A549 (cell line): ENCODE results near the gene TPM4. TPM values are rescaled to one million over a fixed set of nuclear protein-coding genes. Genes with fewer than 3 reads are reported as not detected.
"Not testable (repeated sequence)": the region's sequence is repeated elsewhere in the genome, so short reads cannot be mapped to it uniquely, and the experiment has no call there.

Experiments
- ATAC-seq, 2 experiments: fragments of 200-7000 bp in 1 of 2; fragments of >200 bp in 1 of 2; cut with Nextera tagmentation in 1 of 2; cut with Tn5 transposase in 1 of 2; 3 replicates each; pipeline versions ENCODE4 v1.8.0 to v1.9.1; 2018 to 2020; ENCODE audit warnings: mild to moderate bottlenecking in 1 of 2, moderate library complexity in 1 of 2
- CTCF ChIA-PET: fragments of 300-600 bp; sonication (Branson Sonifier 250); formaldehyde crosslinking; extraction: SDS; loops from one replicate; lab custom pipeline; 2021; ENCODE audit warnings: antibody characterized with exemption, inconsistent platforms; lab: Yijun Ruan, JAX
- POLR2A ChIA-PET: fragments of 350-600 bp; formaldehyde crosslinking; extraction: SDS; loops from one replicate; lab custom pipeline; 2021; ENCODE audit warnings: antibody characterized with exemption, inconsistent platforms; lab: Yijun Ruan, JAX
- DNase-seq, 2 experiments: peaks; one replicate each; pipeline versions ENCODE4 v3.0.0 to v3.0.0-alpha.2; 2011 to 2016; ENCODE audit warnings: low read depth in 1 of 2, low spot score in 1 of 2
- FAIRE-seq: peaks from 2 replicates; lab custom pipeline; 2011; peaks lifted over from hg19 to GRCh38; lab: Jason Lieb, UNC
- H3K27ac ChIP-seq, 2 experiments: fragments of >200 bp; sonication (Bioruptor Twin); formaldehyde crosslinking; 3 replicates each; pipeline ENCODE4 v1.5.1; 2016 to 2017
- H3K4me1 ChIP-seq: fragments of >200 bp; sonication (Bioruptor Twin); formaldehyde crosslinking; 3 replicates; pipeline ENCODE4 v1.6.1; 2016
- H3K4me2 ChIP-seq: fragments of >200 bp; sonication (Bioruptor Twin); formaldehyde crosslinking; 3 replicates; pipeline ENCODE4 v1.6.1; 2016
- H3K4me3 ChIP-seq: fragments of >200 bp; sonication (Bioruptor Twin); formaldehyde crosslinking; 3 replicates; pipeline ENCODE4 v1.5.1; 2016
- H3K9me3 ChIP-seq: fragments of >200 bp; sonication (Bioruptor Twin); formaldehyde crosslinking; 3 replicates; pipeline ENCODE4 v1.6.1; 2016
- CHD4 ChIP-seq: fragments of 200-600 bp; sonication (generic); IDR thresholded peaks from 2 replicates; pipeline ENCODE4 v1.6.1; 2016; ENCODE audit warnings: antibody characterized with exemption, mild to moderate bottlenecking, borderline replicate concordance
- EHMT2 ChIP-seq: fragments of 200-600 bp; sonication (generic); IDR thresholded peaks from 2 replicates; pipeline ENCODE4 v1.6.1; 2016; ENCODE audit warnings: antibody characterized with exemption, low read depth, mild to moderate bottlenecking, moderate library complexity
- EP300 ChIP-seq, 2 experiments: fragments of >200 bp; sonication (Bioruptor Twin); formaldehyde crosslinking; IDR thresholded peaks; 2 replicates in 1 of 2; 3 replicates in 1 of 2; pipeline ENCODE4 v1.6.1; 2016 to 2017
- ESRRA ChIP-seq: fragments of 150-350 bp; IDR thresholded peaks from 2 replicates; pipeline ENCODE4 v1.6.1; 2014; ENCODE audit warnings: mild to moderate bottlenecking, low read length, borderline replicate concordance
- FOSL2 ChIP-seq, 2 experiments: fragments of 450-650 bp in 1 of 2; fragments of >200 bp in 1 of 2; sonication (Bioruptor Twin) in 1 of 2; formaldehyde crosslinking; IDR thresholded peaks; 2 replicates each; pipeline versions ENCODE4 v1.5.0 to v1.6.1; 2016 to 2020; ENCODE audit warnings: mild to moderate bottlenecking in 1 of 2, moderate library complexity in 1 of 2
- GATA3 ChIP-seq: IDR thresholded peaks from 2 replicates; pipeline ENCODE4 v1.6.1; 2012; ENCODE audit warnings: borderline replicate concordance
- HES2 ChIP-seq: fragments of >200 bp; sonication (Bioruptor Twin); formaldehyde crosslinking; IDR thresholded peaks from 2 replicates; pipeline ENCODE4 v1.6.1; 2016
- HEYL ChIP-seq: fragments of 250-450 bp; sonication (Bioruptor Pico); IDR thresholded peaks from 2 replicates; pipeline ENCODE4 v1.8.0; 2021; ENCODE audit warnings: mild to moderate bottlenecking, moderate library complexity
- JUN ChIP-seq, 2 experiments: fragments of >200 bp; sonication (Bioruptor Twin); formaldehyde crosslinking; IDR thresholded peaks; 2 replicates in 1 of 2; 3 replicates in 1 of 2; pipeline ENCODE4 v1.6.1; 2016 to 2017
- KDM5A ChIP-seq: fragments of 200-600 bp; sonication (generic); IDR thresholded peaks from 2 replicates; pipeline ENCODE4 v1.6.1; 2016; ENCODE audit warnings: antibody characterized with exemption, mild to moderate bottlenecking
- MAFK ChIP-seq: fragments of 450-650 bp; IDR thresholded peaks from 2 replicates; pipeline ENCODE4 v1.6.1; 2014; ENCODE audit not compliant: partially characterized antibody
- MAZ ChIP-seq: fragments of 150-350 bp; IDR thresholded peaks from 2 replicates; pipeline ENCODE4 v1.6.1; 2014; ENCODE audit warnings: antibody characterized with exemption, low read depth, low read length, borderline replicate concordance
- MYC ChIP-seq: IDR thresholded peaks from 2 replicates; pipeline ENCODE4 v1.6.1; 2012; ENCODE audit warnings: mild to moderate bottlenecking, inconsistent platforms, low read length, improper control_type of control experiment, borderline replicate concordance
- NPAS2 ChIP-seq: fragments of 250-450 bp; sonication (Bioruptor Pico); IDR thresholded peaks from 2 replicates; pipeline ENCODE4 v1.8.0; 2022; ENCODE audit warnings: mild to moderate bottlenecking, moderate library complexity, borderline replicate concordance
- POLR2A ChIP-seq: IDR thresholded peaks from 2 replicates; pipeline ENCODE4 v1.6.1; 2012; ENCODE audit warnings: mild to moderate bottlenecking, low read length
- RCOR1 ChIP-seq: fragments of 150-350 bp; IDR thresholded peaks from 2 replicates; pipeline ENCODE4 v1.6.1; 2014; ENCODE audit warnings: antibody characterized with exemption, low read length, low read depth
- RFX5 ChIP-seq: fragments of 450-650 bp; IDR thresholded peaks from 2 replicates; pipeline ENCODE4 v1.7.1; 2014; ENCODE audit warnings: antibody characterized with exemption, mild to moderate bottlenecking, moderate library complexity
- SMC3 ChIP-seq: fragments of >200 bp; sonication (Bioruptor Twin); formaldehyde crosslinking; IDR thresholded peaks from 3 replicates; pipeline ENCODE4 v1.6.1; 2018; ENCODE audit warnings: inconsistent platforms
- TP53 ChIP-seq: fragments of 250-450 bp; sonication (Bioruptor Pico); IDR thresholded peaks from 2 replicates; pipeline ENCODE4 v1.5.0; 2021; ENCODE audit warnings: mild to moderate bottlenecking, moderate library complexity
- ZSCAN20 ChIP-seq: fragments of 250-450 bp; sonication (Bioruptor Pico); IDR thresholded peaks from 2 replicates; pipeline ENCODE4 v1.8.0; 2022; ENCODE audit warnings: mild to moderate bottlenecking, moderate library complexity
- WGBS: methylation state at CpG from one replicate; pipeline ENCODE4 v1.1.6; 2017; ENCODE audit errors: missing lambda C conversion rate; 5-methylcytosine and 5-hydroxymethylcytosine counted together
- polyA minus RNA-seq: library from RNA; depleted of rRNA, polyadenylated mRNA; stranded (reverse); fragments of >200 nt; gene quantifications from 2 replicates; pipeline ENCODE4 v1.2.3, GENCODE V29; 2011; rRNA and poly(A)+ RNA removed
- polyA plus RNA-seq, 4 experiments: library from polyadenylated mRNA; depleted of rRNA in 3 of 4; stranded (reverse); fragments of >200 nt; fragmentation: RNase III in 1 of 4; extraction: RNeasy Plus Mini Kit Qiagen cat#74134 plus additional on column Dnase treatment in 1 of 4; gene quantifications; 2 replicates in 3 of 4; 3 replicates in 1 of 4; pipeline ENCODE4 v1.2.3, GENCODE V29; 2011 to 2017
- TF ChIP-seq, protein P1 (sequence below): IDR thresholded peaks from 2 replicates; pipeline ENCODE4 v1.6.1; 2012
- TF ChIP-seq, protein P2 (sequence below): IDR thresholded peaks from 2 replicates; pipeline ENCODE4 v1.6.1; 2012; ENCODE audit warnings: low read depth, borderline replicate concordance

The TPM4 gene
- 474 and 777 TPM in 2 replicates for polyA plus RNA-seq (2011; rRNA removed)
- polyA plus RNA-seq (2012; cell fraction: cytosol; rRNA removed) = 359 and 388 TPM in 2 replicates
- 163 and 197 TPM in 2 replicates for polyA plus RNA-seq (2012; cell fraction: nucleus; rRNA removed)
- polyA plus RNA-seq (2017; fragmentation: RNase III; extraction: RNeasy Plus Mini Kit Qiagen cat#74134 plus additional on column Dnase treatment) = 610 to 921 TPM (median 860 TPM) in 3 replicates
- 186 and 201 TPM in 2 replicates for polyA minus RNA-seq

DNA sequence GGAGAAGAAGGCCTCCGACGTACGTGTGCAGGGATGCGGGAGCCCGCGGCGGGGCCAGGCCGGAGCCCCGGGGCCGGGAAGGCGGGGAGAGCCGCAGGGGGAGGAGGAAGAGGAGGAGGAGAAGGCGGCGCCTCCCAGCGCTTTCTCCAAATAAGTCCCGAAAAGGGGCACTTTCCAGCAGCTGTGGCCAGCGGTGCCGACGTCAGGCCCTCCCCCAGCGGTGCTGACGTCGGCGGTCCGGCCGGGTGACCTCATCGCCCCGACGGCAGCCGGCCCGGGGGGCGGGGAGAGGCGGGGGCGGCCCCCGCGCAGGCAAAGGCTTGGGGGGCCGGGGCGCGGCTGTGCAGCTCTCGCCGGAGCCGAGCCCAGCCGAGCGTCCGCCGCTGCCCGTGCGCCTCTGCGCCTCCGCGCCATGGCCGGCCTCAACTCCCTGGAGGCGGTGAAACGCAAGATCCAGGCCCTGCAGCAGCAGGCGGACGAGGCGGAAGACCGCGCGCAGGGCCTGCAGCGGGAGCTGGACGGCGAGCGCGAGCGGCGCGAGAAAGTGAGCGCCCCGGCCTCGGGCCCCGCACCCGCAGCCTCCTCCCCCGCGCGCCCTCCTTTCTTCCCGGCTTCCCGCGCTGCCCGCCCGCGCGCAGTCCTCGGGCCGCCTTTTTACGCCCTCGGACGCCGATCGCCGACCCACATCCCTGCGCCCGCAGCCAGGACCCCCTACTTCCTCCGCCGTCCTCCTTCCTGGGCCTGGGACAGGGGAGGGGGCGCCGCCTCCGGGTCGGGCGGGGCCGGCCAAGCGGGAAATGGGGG lies at the start of gene TPM4:
TPM4 (plus strand) TSS at position 342 of the 804 bp plus-strand sequence; CDS start at position 413, 71 bp downstream.
- Histone ChIP-seq H3K4me1 (peaks cover 44% of the 10 kb centered on the region), H3K4me3 (peak within 1 kb of the TSS; percentile 99), H3K27ac (peak within 1 kb of the TSS; percentile 100), H3K4me2 (peak within 1 kb of the TSS; percentile 99), H3K9me3 (no peaks in the 10 kb centered on the region)
- FAIRE-seq (no peak), DNase-seq (peak; percentile 65 to 93), ATAC-seq (peak; percentile 78 to 87)
- ChIA-PET POLR2A (interaction anchor here (0.6 to 1.1 kb wide), 7 partner anchors 10 to 718 kb away, joined by 3 to 6 read pairs (median 3); partner anchors contain the start of gene FAM32A), CTCF (interaction anchor here (0.8 to 6.9 kb wide), 9 partner anchors 10 to 109 kb away, joined by 3 to 36 read pairs (median 4); partner anchors contain the start of genes FAM32A and RAB8A)
- 3% methylated on average over 13 of the region's 101 CpGs for WGBS
- TF ChIP-seq NPAS2 (no peak), CHD4 (no peak), HES2 (no peak), EP300 (IDR thresholded peaks at IDR 0.05) (0 out of 5 replicates have a peak, but pooled peaks of 1 of the 2 experiments have one; percentile 14), JUN (IDR thresholded peaks at IDR 0.05) (peak in 1 of 2 experiments; percentile 78; a peak in 4 of 5 replicates), POLR2A (peak; percentile 52), MAFK (peak; percentile 19), FOSL2 (IDR thresholded peaks at IDR 0.05) (no peak), FOSL2 (CRISPR knock-in tag; IDR thresholded peaks at IDR 0.05) (peak; percentile 60; the same call in 1 of the 2 replicates), EHMT2 (no peak), MAZ (0 out of 2 replicates have a peak, but pooled peaks have one; percentile 60), GATA3 (peak; percentile 41; the same call in 1 of the 2 replicates), RCOR1 (no peak)
- TF ChIP-seq, protein P1, sequence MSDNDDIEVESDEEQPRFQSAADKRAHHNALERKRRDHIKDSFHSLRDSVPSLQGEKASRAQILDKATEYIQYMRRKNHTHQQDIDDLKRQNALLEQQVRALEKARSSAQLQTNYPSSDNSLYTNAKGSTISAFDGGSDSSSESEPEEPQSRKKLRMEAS = peak; percentile 20; the same call in 1 of the 2 replicates

- H3K4me3 ChIP-seq = no peak overlapping the region
- DNase-seq = no peak
- H3K27ac ChIP-seq = no peak overlapping the region
- no peak for TF ChIP-seq SMC3
- TF ChIP-seq MYC = no peak
- TF ChIP-seq HEYL = no peak
- TF ChIP-seq, protein P2, sequence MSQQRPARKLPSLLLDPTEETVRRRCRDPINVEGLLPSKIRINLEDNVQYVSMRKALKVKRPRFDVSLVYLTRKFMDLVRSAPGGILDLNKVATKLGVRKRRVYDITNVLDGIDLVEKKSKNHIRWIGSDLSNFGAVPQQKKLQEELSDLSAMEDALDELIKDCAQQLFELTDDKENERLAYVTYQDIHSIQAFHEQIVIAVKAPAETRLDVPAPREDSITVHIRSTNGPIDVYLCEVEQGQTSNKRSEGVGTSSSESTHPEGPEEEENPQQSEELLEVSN = no peak
- no peak for TF ChIP-seq MAZ
- no peak for ATAC-seq
- H3K4me1 ChIP-seq = no peaks in the 10 kb centered on the region
- 82% methylated on average over 7 of the region's 7 CpGs for WGBS
- ChIA-PET CTCF (interaction anchor here (1.0 to 3.6 kb wide), 5 partner anchors 14 to 155 kb away, joined by 3 to 22 read pairs (median 5); no protein-coding TSS in a partner anchor), POLR2A (no interaction called here)
- no peak for FAIRE-seq
- H3K9me3 ChIP-seq = no peaks in the 10 kb centered on the region
- no peak overlapping the region for H3K4me2 ChIP-seq
These were observed 49.5 kb upstream of the TPM4 start for GRCh38 chr19:16026756-16027155.

DNA sequence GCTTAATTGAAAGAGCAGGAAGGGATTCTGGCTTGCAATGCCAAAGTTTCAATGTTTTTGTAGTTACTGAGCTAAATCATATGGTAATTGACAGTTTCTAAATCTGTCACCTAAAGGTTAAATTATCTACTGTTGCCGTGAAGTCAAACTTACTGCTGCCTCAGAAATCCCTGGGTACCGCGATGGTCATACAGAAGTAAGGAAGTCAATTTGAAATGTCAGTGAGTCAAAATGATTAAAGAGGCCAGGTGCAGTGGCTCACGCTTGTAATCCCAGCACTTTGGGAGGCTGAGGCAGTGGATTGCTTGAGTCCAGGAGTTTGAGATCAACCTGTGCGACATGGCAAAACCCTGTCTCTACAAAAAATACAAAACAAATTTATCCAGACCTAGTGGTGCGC lies 48.8 kb upstream of the TPM4 start:
- WGBS = 90% methylated on average over 6 of the region's 6 CpGs
- DNase-seq (no peak), FAIRE-seq (no peak), ATAC-seq (no peak)
- H3K4me2 ChIP-seq = no peak overlapping the region
- H3K27ac ChIP-seq = no peak overlapping the region
- POLR2A ChIA-PET = no interaction called here
- H3K4me3 ChIP-seq = no peak overlapping the region
- no peak for TF ChIP-seq RFX5
- TF ChIP-seq ESRRA = no peak
- TF ChIP-seq KDM5A = no peak
- no peak for TF ChIP-seq TP53
- TF ChIP-seq RCOR1 = no peak
- TF ChIP-seq, protein P2 = no peak
- no peak for TF ChIP-seq ZSCAN20 (CRISPR knock-in tag)
- TF ChIP-seq, all 56 proteins: peak for 0
- H3K9me3 ChIP-seq = no peaks in the 10 kb centered on the region
- no peaks in the 10 kb centered on the region for H3K4me1 ChIP-seq
- CTCF ChIA-PET = interaction anchor here (3.6 kb wide), 1 partner anchor 13 kb away, joined by 22 read pairs; no protein-coding TSS in a partner anchor

DNA sequence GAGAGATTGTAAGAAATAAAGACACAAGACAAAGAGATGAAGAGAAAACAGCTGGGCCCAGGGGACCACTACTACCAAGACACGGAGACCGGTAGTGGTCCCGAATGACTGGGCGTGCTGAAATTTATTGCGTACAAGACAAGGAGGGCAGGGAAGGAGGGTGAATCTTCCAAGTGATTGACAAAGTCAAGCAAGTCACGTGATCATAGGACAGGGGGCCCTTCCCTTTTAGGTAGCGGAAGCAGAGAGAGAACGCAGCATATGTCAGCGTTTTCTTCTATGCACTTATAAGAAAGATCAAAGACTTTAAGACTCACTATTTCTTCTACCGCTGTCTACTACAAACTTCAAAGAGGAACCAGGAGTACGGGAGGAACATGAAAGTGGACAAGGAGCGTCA lies 46.1 kb upstream of the TPM4 start:
- FAIRE-seq, CTCF ChIA-PET, H3K27ac ChIP-seq, H3K4me3 ChIP-seq, DNase-seq, H3K4me1 ChIP-seq, H3K9me3 ChIP-seq, ATAC-seq, H3K4me2 ChIP-seq, POLR2A ChIA-PET: not testable (repeated sequence)
- 78% methylated on average over 12 of the region's 12 CpGs for WGBS
